GM10248 (cell line): ENCODE data around the gene CALML5.

ENCODE experiments used
- CTCF ChIA-PET: fragments of 300-600 bp; sonication (Branson Sonifier 250); formaldehyde crosslinking; extraction: SDS; loops from one replicate; lab custom pipeline; 2021; ENCODE audit warnings: antibody characterized with exemption; lab: Yijun Ruan, JAX
- POLR2A ChIA-PET: fragments of 350-650 bp; sonication (Branson Sonifier 250); formaldehyde crosslinking; extraction: SDS; loops from one replicate; lab custom pipeline; 2020; ENCODE audit warnings: antibody characterized with exemption; lab: Yijun Ruan, JAX
- DNase-seq: peaks from one replicate; pipeline ENCODE4 v3.0.0; 2012; ENCODE audit errors: extremely low spot score
- TF ChIP-seq, protein P1 (sequence below): IDR thresholded peaks from 2 replicates; pipeline ENCODE4 v1.5.1; 2012; ENCODE audit warnings: mild to moderate bottlenecking, low read depth; ENCODE audit errors: extremely low read depth, missing control alignments, control extremely low read depth

CALML5 gene

GRCh38 chr10:5486853-5487235, 12.5 kb downstream of the CALML5 start:
- ChIA-PET POLR2A (no interaction called here), CTCF (no interaction called here)
- no peak for DNase-seq
- TF ChIP-seq, protein P1, sequence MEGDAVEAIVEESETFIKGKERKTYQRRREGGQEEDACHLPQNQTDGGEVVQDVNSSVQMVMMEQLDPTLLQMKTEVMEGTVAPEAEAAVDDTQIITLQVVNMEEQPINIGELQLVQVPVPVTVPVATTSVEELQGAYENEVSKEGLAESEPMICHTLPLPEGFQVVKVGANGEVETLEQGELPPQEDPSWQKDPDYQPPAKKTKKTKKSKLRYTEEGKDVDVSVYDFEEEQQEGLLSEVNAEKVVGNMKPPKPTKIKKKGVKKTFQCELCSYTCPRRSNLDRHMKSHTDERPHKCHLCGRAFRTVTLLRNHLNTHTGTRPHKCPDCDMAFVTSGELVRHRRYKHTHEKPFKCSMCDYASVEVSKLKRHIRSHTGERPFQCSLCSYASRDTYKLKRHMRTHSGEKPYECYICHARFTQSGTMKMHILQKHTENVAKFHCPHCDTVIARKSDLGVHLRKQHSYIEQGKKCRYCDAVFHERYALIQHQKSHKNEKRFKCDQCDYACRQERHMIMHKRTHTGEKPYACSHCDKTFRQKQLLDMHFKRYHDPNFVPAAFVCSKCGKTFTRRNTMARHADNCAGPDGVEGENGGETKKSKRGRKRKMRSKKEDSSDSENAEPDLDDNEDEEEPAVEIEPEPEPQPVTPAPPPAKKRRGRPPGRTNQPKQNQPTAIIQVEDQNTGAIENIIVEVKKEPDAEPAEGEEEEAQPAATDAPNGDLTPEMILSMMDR = no peak

DNA sequence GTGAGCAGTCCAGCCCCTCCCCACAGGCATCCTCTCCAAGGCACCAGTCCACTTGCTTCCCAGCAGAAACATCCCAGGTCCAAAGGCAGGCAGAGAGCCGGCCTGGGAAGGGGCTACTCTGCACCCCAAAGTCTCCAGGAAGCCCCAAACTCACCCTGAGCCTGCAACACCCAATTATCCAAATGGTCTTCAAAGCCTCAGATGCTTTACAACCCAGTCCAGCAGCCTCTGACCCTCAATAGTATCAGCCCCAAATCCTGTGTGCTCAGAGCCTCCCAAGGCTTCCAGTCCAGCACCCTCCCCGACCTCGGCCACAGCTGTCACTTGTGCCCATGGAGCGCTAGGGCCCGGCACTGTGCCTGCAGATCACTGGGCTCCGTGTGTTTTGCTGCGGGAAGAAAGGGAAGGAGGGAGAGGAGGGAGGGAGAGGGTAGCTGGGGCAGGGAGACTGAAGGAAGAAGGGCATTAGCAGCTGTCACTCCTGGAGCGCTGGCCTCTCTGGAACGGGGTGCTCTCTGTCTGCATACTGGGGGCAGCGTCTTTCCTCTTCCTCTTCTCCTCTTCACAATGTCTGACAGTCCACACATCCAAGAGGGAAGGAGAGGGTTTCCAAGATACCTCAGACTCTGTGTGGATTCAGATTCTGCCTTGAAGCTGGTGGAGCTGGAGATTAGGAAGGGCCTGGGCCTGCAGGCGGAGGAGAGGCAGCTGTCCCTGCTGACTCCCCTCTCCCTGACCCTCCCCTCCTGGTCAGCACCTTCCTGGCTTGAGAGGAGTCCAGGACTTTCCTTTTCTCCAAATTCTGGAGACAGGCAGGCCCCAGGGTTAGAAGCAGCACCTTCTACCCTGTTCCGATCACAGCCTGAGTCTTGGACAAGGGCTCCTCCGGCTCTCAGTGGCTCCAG, 13.2 kb downstream of the CALML5 start:
- CTCF ChIA-PET = interaction anchor here (1.2 kb wide), 1 partner anchor 137 kb away, joined by 6 read pairs; no protein-coding TSS in a partner anchor
- TF ChIP-seq, protein P1 = no peak

DNA sequence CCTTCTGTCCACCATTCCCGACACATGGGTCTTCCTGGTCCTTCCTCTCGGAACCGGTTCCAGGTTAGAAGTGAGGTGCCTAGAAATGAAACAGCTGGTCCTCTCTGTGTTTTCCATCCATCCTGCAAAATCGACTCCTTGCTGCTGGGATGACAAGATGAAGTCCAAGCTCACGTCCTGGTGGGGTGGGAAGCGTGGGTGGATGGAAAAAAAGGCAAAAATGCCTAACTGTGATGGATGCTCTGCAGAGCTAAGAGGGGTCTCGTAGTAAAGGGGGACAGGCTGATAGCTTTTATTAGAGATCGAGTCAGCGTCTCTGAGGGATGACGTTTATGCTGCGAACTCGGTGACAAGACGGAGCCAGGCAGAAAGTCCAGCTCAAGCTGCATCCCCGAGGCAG, 14.1 kb downstream of the CALML5 start:
- CTCF ChIA-PET = interaction anchor here (1.2 kb wide), 1 partner anchor 138 kb away, joined by 6 read pairs; no protein-coding TSS in a partner anchor
- POLR2A ChIA-PET = no interaction called here
- TF ChIP-seq, protein P1 = no peak
- no peak for DNase-seq

More for the DNA sequence above, 13.2 kb downstream of the CALML5 start:
- no peak for DNase-seq
- POLR2A ChIA-PET = no interaction called here

- ChIA-PET CTCF (interaction anchor here (0.7 to 1.4 kb wide), 2 partner anchors 10 to 42 kb away, joined by 3 to 5 read pairs; no protein-coding TSS in a partner anchor), POLR2A (no interaction called here)
- DNase-seq = no peak
- TF ChIP-seq, protein P1 = no peak
Measured at GRCh38 chr10:5484205-5484604, 15.2 kb downstream of the CALML5 start.

DNA sequence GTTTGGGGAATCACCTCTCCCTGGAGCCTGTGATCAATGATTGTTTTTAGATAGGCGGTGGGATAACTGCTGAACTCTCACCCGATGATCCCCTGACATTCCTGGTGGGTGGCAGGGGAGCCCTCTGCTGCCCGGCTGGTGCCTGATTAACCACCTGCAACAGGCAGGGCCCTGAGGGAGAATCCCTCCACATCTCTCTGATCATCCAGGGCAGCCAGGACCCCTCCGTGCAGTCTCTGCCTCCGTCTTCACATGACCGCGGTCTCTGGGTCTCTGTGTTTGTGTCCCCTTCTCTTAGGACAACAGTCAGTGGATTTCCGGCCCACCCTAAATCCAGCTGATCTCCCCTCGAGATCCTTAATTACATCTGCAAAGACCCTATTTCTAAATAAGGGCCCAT, 17.4 kb downstream of the CALML5 start:
- no peak for DNase-seq
- POLR2A ChIA-PET = no interaction called here
- TF ChIP-seq, protein P1 = no peak
- CTCF ChIA-PET = no interaction called here

DNA sequence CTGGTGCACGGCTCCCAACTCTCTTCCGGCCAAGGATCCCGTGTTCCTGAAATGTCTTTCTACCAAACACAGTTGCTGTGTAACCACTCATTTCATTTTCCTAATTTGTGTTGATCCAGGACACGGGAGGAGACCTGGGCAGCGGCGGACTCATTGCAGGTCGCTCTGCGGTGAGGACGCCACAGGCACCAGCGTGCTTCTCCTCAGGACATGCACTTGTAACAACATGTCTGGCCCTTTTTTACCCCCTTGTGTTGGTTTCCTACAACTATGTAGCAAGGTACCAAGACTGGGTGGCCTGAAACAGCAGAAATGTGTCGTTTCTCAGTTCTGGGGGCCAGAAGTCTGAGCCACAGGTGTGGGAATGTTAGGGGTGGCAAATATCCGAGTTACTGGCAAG, 18.2 kb downstream of the CALML5 start:
- ChIA-PET CTCF (no interaction called here), POLR2A (no interaction called here)
- TF ChIP-seq, protein P1 = no peak

More for the DNA sequence above, 18.2 kb downstream of the CALML5 start:
- DNase-seq = no peak
